Astrocyte (in vitro differentiated cells and primary cell): ENCODE measurements around the gene ATRN. TPM values are rescaled to one million over a fixed set of nuclear protein-coding genes. Genes with fewer than 3 reads are reported as not detected.
"Not testable (repeated sequence)": the region's sequence is repeated elsewhere in the genome, so short reads cannot be mapped to it uniquely, and the experiment has no call there.

Source experiments
- DNase-seq: peaks from one replicate; pipeline ENCODE4 v3.0.0-alpha.2; 2010; ENCODE audit warnings: low read depth
- FAIRE-seq: peaks from 2 replicates; lab custom pipeline; 2011; peaks lifted over from hg19 to GRCh38; lab: Jason Lieb, UNC
- H2AFZ ChIP-seq: 2 replicates; pipeline ENCODE4 v1.6.0; 2012; ENCODE audit warnings: low read depth, low read length, inconsistent platforms
- H3K27ac ChIP-seq: 2 replicates; pipeline ENCODE4 v1.5.1; 2011; ENCODE audit warnings: low read depth, low read length, inconsistent platforms
- H3K27me3 ChIP-seq: 2 replicates; pipeline ENCODE4 v1.6.0; 2011; ENCODE audit warnings: low read length, inconsistent platforms; ENCODE audit not compliant: insufficient read depth
- H3K36me3 ChIP-seq: 2 replicates; pipeline ENCODE4 v1.5.1; 2011; ENCODE audit warnings: low read length, inconsistent platforms; ENCODE audit not compliant: insufficient read depth
- H3K4me1 ChIP-seq: 2 replicates; pipeline ENCODE4 v1.5.1; 2011; ENCODE audit warnings: low read length, inconsistent platforms; ENCODE audit not compliant: insufficient read depth
- H3K4me2 ChIP-seq: 2 replicates; pipeline ENCODE4 v1.6.0; 2012; ENCODE audit warnings: low read length, inconsistent platforms
- H3K4me3 ChIP-seq: 2 replicates; pipeline ENCODE4 v1.5.1; 2011; ENCODE audit warnings: low read depth, mild to moderate bottlenecking, low read length, inconsistent platforms; ENCODE audit not compliant: insufficient read depth
- H3K79me2 ChIP-seq: 2 replicates; pipeline ENCODE4 v1.6.0; 2012; ENCODE audit warnings: mild to moderate bottlenecking, low read length, inconsistent platforms; ENCODE audit not compliant: insufficient read depth
- H3K9ac ChIP-seq: 2 replicates; pipeline ENCODE4 v1.6.0; 2012; ENCODE audit warnings: mild to moderate bottlenecking, low read length, inconsistent platforms
- H3K9me3 ChIP-seq: 2 replicates; pipeline ENCODE4 v1.5.1; 2012; ENCODE audit warnings: low read depth, mild to moderate bottlenecking, low read length, inconsistent platforms; ENCODE audit not compliant: insufficient read depth
- H4K20me1 ChIP-seq: 2 replicates; pipeline ENCODE4 v1.6.0; 2012; ENCODE audit warnings: low read length, inconsistent platforms; ENCODE audit not compliant: insufficient read depth
- H3K27ac Mint-ChIP-seq: one replicate; pipeline ENCODE4 v1.8.0; 2021; ENCODE audit warnings: mild to moderate bottlenecking, mixed read lengths; ENCODE audit not compliant: unreplicated experiment
- H3K27me3 Mint-ChIP-seq: one replicate; pipeline ENCODE4 v1.8.0; 2021; ENCODE audit warnings: low read depth, mixed read lengths; ENCODE audit not compliant: unreplicated experiment
- H3K36me3 Mint-ChIP-seq: one replicate; pipeline ENCODE4 v1.8.0; 2021; ENCODE audit warnings: low read depth, mixed read lengths; ENCODE audit not compliant: unreplicated experiment
- H3K4me1 Mint-ChIP-seq: one replicate; pipeline ENCODE4 v1.8.0; 2021; ENCODE audit warnings: low read depth, mixed read lengths; ENCODE audit not compliant: unreplicated experiment
- H3K4me3 Mint-ChIP-seq: one replicate; pipeline ENCODE4 v1.8.0; 2021; ENCODE audit warnings: mild to moderate bottlenecking, moderate library complexity, mixed read lengths; ENCODE audit not compliant: unreplicated experiment
- H3K9me3 Mint-ChIP-seq: one replicate; pipeline ENCODE4 v1.8.0; 2021; ENCODE audit warnings: mild to moderate bottlenecking, mixed read lengths; ENCODE audit not compliant: unreplicated experiment
- CTCF ChIP-seq: IDR thresholded peaks from 2 replicates; pipeline ENCODE4 v1.5.1; 2011; ENCODE audit warnings: low read depth, mild to moderate bottlenecking, inconsistent platforms, low read length, moderate library complexity; ENCODE audit not compliant: insufficient read depth
- EZH2 ChIP-seq: IDR thresholded peaks from 2 replicates; pipeline ENCODE4 v1.6.1; 2012; ENCODE audit warnings: mild to moderate bottlenecking, low read length, inconsistent platforms; ENCODE audit not compliant: insufficient read depth
- total RNA-seq: library from RNA; stranded (reverse); gene quantifications from 2 replicates; pipeline ENCODE4 v1.2.1, GENCODE V29; 2021

The ATRN gene
- total RNA-seq, 1 donor from 2014 or later = 33.8 TPM

DNA sequence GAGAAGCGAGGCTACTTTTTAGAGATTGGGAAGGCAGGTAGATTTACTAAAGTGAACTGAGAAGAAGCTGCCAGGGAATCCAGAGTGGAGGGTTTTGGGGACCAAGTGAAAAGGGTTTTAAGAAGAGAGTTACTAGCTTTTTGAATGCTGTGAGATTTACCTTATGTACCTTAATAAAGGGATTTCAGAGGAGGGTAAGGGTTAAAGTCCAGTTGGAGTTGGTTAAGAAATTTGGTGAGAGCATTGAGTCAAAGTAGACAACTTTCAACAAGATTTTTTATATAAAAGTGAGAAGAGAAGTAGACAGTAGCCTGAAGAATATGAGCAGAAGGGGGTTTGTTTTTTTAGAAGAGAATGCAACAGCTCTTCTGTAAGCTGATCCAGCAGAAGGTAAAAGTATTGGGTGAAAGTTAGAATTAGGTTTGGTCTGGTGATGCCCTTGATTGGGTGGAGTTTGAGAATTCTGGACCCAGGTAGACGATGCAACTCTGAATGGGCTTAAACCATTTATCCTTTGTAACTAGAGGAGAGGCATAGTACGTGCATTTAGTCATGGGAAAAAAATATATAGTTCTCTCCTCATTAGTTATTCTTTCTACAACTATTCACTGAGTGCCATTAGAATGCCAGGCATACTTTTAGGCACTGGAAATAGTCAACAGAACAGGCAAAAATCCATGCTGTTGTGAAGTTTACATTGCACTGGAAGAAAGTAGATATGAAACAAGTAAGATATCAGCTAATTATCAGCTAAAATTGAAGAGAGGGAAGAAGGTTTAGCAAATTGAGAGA, 44.8 kb downstream of the ATRN start:
- H3K27ac Mint-ChIP-seq = peak overlapping the region; percentile 43
- Histone ChIP-seq H3K27ac (no peak overlapping the region), H4K20me1 (peaks cover 25% of the 10 kb centered on the region), H3K27me3 (no peaks in the 10 kb centered on the region), H3K9ac (no peak overlapping the region), H3K79me2 (peaks cover 4% of the 10 kb centered on the region), H3K36me3 (no peaks in the 10 kb centered on the region), H3K4me2 (no peak overlapping the region), H2AFZ (no peak overlapping the region), H3K9me3 (no peaks in the 10 kb centered on the region), H3K4me1 (no peaks in the 10 kb centered on the region), H3K4me3 (no peak overlapping the region)
- no peak for FAIRE-seq
- no peaks in the 10 kb centered on the region for H3K9me3 Mint-ChIP-seq
- no peaks in the 10 kb centered on the region for H3K27me3 Mint-ChIP-seq
- H3K4me3 Mint-ChIP-seq = no peak overlapping the region
- H3K36me3 Mint-ChIP-seq = no peaks in the 10 kb centered on the region
- TF ChIP-seq CTCF = no peak
- TF ChIP-seq EZH2 = no peak
- DNase-seq = peak; percentile 31
- peaks cover 9% of the 10 kb centered on the region for H3K4me1 Mint-ChIP-seq

GRCh38 chr20:3521852-3522740, 51.3 kb downstream of the ATRN start:
- DNase-seq (no peak), FAIRE-seq (no peak)
- no peak overlapping the region for H3K4me3 ChIP-seq
- H4K20me1 ChIP-seq = peaks cover 5% of the 10 kb centered on the region
- no peaks in the 10 kb centered on the region for H3K79me2 ChIP-seq
- no peak overlapping the region for H3K27ac ChIP-seq
- Mint-ChIP-seq H3K4me1 (peaks cover under 1% of the 10 kb centered on the region), H3K36me3 (peaks cover 10% of the 10 kb centered on the region), H3K9me3 (peaks cover 14% of the 10 kb centered on the region), H3K27me3 (no peaks in the 10 kb centered on the region), H3K4me3 (no peak overlapping the region), H3K27ac (no peak overlapping the region)
- no peaks in the 10 kb centered on the region for H3K27me3 ChIP-seq
- H3K9me3 ChIP-seq = no peaks in the 10 kb centered on the region
- no peak overlapping the region for H2AFZ ChIP-seq
- H3K36me3 ChIP-seq = no peaks in the 10 kb centered on the region
- H3K4me2 ChIP-seq = no peak overlapping the region
- H3K9ac ChIP-seq = no peak overlapping the region
- TF ChIP-seq CTCF (no peak), EZH2 (no peak)
- H3K4me1 ChIP-seq = no peaks in the 10 kb centered on the region

- not testable (repeated sequence) for H3K79me2 ChIP-seq, H2AFZ ChIP-seq, H3K4me3 Mint-ChIP-seq, H3K4me1 ChIP-seq, H3K4me1 Mint-ChIP-seq, H3K36me3 ChIP-seq, DNase-seq, H3K4me3 ChIP-seq, H3K27ac Mint-ChIP-seq, H3K36me3 Mint-ChIP-seq, H3K27ac ChIP-seq, H3K27me3 Mint-ChIP-seq, H3K9ac ChIP-seq, H3K27me3 ChIP-seq, H3K9me3 ChIP-seq, H4K20me1 ChIP-seq, FAIRE-seq, H3K4me2 ChIP-seq
- H3K9me3 Mint-ChIP-seq = peaks cover 14% of the 10 kb centered on the region
These were observed 53.9 kb downstream of the ATRN start for GRCh38 chr20:3524696-3525095.
